HG02938 (cell line): ENCODE measurements around the gene ZNF780A.
"Not testable (repeated sequence)": the region's sequence is repeated elsewhere in the genome, so short reads cannot be mapped to it uniquely, and the experiment has no call there.

Experiments
- ATAC-seq: cut with Tn5 transposase; IDR thresholded peaks from one replicate; pipeline ENCODE4 v1.9.1; 2021; ENCODE audit warnings: mild to moderate bottlenecking, moderate library complexity; ENCODE audit not compliant: unreplicated experiment

ZNF780A gene

GRCh38 chr19:40090241-40091204 is at the start of gene ZNF780A:
Gene ZNF780A (minus strand): TSS chr19:40090943. CDS start chr19:40084753, 6,190 bp downstream.
- ATAC-seq: peak; percentile 73

- ATAC-seq: no peak
Observed at GRCh38 chr19:40139533-40140287, 49.0 kb upstream of the ZNF780A start.

- ATAC-seq: no peak
Observed at GRCh38 chr19:40136818-40137217, 46.1 kb upstream of the ZNF780A start.

- ATAC-seq: no peak
Observed at GRCh38 chr19:40134866-40135265, 44.1 kb upstream of the ZNF780A start.

- no peak for ATAC-seq
Observed at GRCh38 chr19:40133491-40133890, 42.7 kb upstream of the ZNF780A start.

GRCh38 chr19:40130013-40130412 is 39.3 kb upstream of the ZNF780A start:
- no peak for ATAC-seq

GRCh38 chr19:40129425-40129824 is 38.7 kb upstream of the ZNF780A start:
- no peak for ATAC-seq

- ATAC-seq: no peak
Observed at GRCh38 chr19:40128991-40129390, 38.2 kb upstream of the ZNF780A start.

GRCh38 chr19:40119380-40119779 is 28.6 kb upstream of the ZNF780A start:
- no peak for ATAC-seq

- ATAC-seq: not testable (repeated sequence)
Observed at GRCh38 chr19:40118638-40119037, 27.9 kb upstream of the ZNF780A start.

- no peak for ATAC-seq
Observed at GRCh38 chr19:40116075-40116474, 25.3 kb upstream of the ZNF780A start.

- ATAC-seq: not testable (repeated sequence)
Observed at GRCh38 chr19:40114119-40114518, 23.4 kb upstream of the ZNF780A start.

- not testable (repeated sequence) for ATAC-seq
Observed at GRCh38 chr19:40112271-40112670, 21.5 kb upstream of the ZNF780A start.

GRCh38 chr19:40110570-40110969 is 19.8 kb upstream of the ZNF780A start:
- no peak for ATAC-seq

- ATAC-seq: no peak
Observed at GRCh38 chr19:40104754-40105153, 14.0 kb upstream of the ZNF780A start.

GRCh38 chr19:40103600-40103999 is 12.9 kb upstream of the ZNF780A start:
- no peak for ATAC-seq

- ATAC-seq: no peak
Observed at GRCh38 chr19:40101813-40102212, 11.1 kb upstream of the ZNF780A start.

GRCh38 chr19:40093416-40093815 is 2.7 kb upstream of the ZNF780A start:
- no peak for ATAC-seq

- ATAC-seq: no peak
Observed at GRCh38 chr19:40091205-40092129, 724 bp upstream of the ZNF780A start.

GRCh38 chr19:40089462-40089861 is 1.3 kb downstream of the ZNF780A start:
- no peak for ATAC-seq
